EL (cell line): ENCODE measurements around the gene RMC1.
"Not testable (repeated sequence)": the region's sequence is repeated elsewhere in the genome, so short reads cannot be mapped to it uniquely, and the experiment has no call there.

Experiments used
- DNase-seq: peaks from one replicate; pipeline ENCODE4 v3.0.0-alpha.2; 2016

Gene RMC1

GRCh38 chr18:23536204-23536603 is 32.9 kb downstream of the RMC1 start:
- DNase-seq: no peak

DNA sequence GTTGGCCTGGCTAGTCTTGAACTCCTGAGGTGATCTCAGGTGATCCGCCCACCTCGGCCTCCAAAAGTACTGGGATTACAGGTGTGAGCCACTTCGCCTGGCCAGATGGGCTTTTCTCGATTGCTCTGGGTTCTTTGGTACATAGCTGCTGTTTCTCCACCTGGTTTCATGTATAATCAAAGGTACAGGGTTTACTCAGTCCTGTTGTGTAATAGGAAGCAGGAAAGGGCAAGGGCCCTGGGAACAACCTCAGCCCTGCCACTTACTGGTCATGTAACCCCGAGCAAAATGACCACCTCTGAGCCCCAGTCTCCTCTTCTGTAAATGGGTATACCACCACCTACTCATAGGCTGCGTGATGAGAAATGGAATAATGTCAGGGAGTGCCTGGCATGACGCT is 34.0 kb downstream of the RMC1 start:
- no peak for DNase-seq

DNA sequence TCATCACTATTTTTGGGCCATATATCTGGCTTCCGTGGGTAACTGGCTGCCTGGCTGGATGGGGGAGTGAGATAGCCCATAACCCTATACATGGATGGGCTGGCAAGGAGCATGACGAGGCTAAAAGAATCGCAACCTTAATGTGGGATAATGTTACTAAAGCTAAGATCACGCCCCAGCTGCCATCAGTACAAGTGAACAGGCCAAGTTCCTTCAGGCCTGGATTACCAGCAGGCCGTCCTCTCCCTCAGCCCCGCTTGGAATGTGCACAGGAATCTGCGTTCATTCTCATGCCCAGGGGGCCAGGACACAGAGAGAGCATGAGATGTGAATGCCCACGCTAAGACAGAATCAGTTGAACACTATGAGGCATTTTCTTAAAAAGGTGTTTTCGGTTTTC is 34.7 kb downstream of the RMC1 start:
- DNase-seq: no peak

DNA sequence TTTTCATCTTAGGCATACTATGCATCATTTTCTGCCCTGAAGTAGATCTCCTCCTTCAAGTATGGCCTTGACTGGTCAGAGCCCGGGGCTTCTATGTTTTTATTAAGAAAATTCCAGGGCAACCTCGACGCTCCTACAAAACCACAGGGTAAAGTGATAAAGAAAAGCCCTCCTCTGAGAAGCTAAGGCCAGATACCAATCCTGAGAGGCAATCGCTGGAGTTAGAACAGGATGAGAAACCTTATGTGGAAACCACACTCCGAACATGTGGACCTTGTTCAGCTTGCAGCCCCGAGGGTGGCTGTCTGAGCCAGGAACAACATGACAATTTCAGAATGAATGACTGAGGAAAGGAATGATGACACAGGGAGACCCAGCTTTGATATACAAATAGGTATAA is 35.6 kb downstream of the RMC1 start:
- peak; percentile 21 for DNase-seq

- DNase-seq: no peak
Measured at GRCh38 chr18:23539296-23539695, 36.0 kb downstream of the RMC1 start.

DNA sequence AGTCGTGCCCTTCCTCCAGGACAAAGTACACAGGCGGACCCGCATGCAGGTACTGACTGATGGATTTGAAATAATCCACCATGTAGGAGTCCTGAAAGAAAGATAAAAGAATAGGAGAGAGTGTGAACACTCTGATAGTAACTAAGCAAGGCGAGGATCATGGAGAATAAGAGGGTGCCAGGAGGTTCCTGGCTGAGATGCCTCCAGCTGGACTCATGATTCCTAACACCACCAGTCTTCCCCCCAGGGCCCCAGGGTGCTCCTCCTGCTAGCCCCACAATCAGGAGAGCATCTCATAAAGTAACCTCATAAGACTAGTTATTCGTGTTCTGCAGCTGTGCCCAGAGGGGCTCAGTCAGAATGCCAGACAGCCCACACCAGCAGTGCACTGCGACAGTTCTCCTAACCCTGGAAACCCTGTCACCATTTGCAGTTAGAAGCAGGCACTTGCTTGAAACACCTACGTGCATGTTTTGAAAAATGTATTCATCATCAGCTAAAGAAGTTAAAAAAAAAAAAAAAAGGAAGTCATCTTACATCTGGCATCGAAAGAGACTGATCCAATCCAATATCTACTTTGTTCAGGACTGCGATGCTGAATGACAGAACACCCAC is 36.7 kb downstream of the RMC1 start:
- no peak for DNase-seq

DNA sequence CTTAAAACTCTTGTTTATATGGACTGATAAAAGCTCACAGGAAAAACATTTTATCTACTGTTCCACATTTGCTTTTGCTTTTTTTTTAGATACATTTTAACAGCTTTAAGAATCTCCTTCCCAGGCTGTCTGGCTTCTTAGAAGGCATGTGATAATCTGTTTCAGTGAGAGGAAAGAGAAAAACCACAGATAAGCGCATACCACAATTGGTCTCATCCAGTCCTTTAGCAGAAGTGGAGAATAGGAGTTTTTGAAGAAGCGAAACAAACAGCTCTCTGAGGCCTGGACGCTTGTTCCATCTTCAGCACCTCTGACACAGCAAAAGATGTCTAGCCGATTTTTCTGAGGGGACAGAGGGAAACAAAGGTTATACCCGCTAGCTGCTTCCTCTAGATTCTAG is 37.6 kb downstream of the RMC1 start:
- DNase-seq: no peak

DNA sequence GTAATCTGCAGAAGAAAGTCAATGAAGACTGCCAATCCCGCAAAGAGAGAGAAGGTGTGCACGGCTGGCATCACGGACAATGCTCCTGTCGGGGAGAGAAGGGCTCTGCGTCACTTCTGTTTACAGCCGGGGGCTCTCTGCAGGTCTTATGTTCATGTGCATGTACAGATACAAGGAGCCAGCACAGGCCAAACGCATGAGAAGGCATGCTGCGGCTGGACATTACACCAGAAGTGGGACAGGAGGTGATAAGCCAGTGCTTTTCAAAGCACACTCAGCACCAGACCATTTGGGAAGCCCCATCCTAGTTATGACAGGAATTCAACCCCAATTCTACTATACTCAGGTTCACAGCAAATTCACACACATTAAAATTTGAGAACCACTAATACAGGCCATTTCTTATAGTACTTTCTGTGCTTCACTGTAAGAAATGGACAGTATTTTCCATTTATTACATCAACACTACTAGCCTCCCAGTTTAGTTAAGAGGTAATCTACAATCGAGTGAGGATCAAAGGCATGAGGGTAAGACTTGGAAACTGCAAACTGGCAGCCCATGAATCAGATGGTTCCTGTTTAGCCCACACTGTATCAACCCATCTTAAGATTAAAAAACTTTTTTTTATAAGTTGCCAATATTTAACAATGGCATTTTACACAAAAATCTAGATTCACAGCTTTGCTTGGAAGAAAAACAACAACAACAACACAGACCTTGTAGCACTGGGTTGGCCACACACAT is 38.2 kb downstream of the RMC1 start:
- no peak for DNase-seq

DNA sequence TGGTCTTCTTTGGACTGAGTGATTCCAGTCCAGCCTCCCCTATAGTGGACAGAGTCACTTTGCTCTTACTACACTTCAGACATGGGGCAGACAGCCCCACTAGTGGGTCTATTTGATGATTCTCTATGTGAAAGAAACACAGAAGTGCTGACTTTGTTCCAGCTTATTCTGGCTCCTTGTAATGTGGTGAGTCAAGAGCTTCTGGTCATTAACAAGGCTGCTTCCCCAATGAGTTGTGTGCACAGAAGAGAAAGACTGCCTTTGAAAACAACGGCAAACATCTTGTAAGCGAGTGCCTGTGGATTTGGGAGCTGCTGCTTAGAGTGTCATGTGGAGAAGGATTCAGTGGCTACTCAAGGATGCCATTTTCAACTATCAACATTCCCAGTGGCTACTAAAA is 39.1 kb downstream of the RMC1 start:
- no peak for DNase-seq

GRCh38 chr18:23545247-23545789 is 42.0 kb downstream of the RMC1 start:
- no peak for DNase-seq

GRCh38 chr18:23547306-23547705 is 44.0 kb downstream of the RMC1 start:
- no peak for DNase-seq

GRCh38 chr18:23547846-23548245 is 44.5 kb downstream of the RMC1 start:
- peak; percentile 33 for DNase-seq

DNA sequence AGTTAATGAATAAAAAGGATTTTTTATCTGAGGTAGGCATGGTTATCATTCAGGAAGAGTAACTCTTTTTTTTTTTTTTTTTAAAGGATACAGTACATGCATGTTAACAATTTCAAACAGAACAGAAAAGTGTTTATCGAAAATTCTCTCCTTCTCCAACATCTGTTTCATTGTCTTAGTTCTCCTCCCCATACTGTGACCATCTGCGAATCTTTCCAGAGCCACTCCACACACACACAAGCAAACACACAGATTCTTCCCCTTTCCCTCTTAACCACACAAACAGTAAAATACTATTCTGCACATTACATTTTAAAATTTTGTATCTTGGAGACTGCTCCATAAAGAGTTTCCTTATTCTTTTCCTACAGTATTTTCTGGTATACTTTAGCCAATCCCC is 45.0 kb downstream of the RMC1 start:
- no peak for DNase-seq

- DNase-seq: no peak
Measured at GRCh38 chr18:23548719-23549118, 45.4 kb downstream of the RMC1 start.

DNA sequence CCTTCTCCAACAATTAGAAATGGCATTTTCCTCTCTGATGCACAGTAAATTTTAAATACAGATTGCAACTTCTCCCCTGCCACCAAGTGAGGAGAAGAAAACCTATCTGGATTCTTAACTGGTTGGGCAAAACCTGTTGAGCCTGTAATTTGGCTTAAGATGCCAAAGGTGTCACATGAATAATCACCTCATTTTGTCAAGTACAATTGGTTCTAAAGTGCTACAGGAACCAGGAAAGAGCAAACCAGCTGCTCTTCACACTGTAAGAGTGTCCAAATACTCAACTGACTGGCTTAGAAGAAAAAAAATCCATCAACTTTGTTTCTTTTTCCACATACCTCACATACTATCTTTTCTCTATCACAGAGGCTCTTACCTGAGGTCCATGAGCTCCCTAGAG is 47.6 kb downstream of the RMC1 start:
- DNase-seq: no peak

- no peak for DNase-seq
Measured at GRCh38 chr18:23551978-23552377, 48.7 kb downstream of the RMC1 start.

DNA sequence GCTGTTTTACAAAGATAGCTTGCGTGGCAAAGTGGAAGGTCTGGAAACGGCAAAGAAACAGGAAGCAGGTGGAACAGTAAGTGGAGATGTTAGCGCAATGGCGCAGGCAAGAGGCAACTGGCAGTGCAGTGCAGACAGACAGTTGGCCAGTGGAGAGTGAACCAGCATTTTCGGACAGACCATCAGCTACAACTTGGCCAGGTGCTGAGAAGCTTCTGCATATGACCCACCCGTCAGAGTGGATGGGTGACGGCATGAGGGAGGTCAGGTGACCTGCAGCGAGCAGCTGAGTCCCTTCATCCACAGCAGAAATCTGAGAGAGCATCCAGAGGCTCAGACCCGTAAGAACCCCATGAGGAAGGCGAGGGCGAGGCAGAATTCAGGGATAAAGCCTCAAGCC is 49.2 kb downstream of the RMC1 start:
- no peak for DNase-seq

DNA sequence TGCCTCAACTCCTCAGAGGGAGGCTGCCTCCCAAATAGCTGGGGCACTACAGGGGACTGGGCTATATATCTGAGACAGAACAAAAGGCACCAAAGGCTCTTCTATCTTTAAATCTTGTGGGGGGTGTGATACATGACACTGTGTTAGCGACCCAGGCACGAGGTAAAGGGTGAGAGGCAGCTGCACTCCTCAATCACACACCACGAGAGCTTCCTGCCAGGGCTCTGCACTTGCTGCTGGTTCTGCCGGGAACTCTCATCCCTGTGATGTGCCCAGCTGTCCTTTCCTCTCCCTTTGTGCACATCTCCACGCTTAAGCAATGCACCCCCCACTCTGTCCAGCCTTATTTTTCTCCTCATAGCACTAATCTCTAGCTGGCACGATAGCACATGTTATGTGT is 50.6 kb downstream of the RMC1 start:
- no peak for DNase-seq

DNA sequence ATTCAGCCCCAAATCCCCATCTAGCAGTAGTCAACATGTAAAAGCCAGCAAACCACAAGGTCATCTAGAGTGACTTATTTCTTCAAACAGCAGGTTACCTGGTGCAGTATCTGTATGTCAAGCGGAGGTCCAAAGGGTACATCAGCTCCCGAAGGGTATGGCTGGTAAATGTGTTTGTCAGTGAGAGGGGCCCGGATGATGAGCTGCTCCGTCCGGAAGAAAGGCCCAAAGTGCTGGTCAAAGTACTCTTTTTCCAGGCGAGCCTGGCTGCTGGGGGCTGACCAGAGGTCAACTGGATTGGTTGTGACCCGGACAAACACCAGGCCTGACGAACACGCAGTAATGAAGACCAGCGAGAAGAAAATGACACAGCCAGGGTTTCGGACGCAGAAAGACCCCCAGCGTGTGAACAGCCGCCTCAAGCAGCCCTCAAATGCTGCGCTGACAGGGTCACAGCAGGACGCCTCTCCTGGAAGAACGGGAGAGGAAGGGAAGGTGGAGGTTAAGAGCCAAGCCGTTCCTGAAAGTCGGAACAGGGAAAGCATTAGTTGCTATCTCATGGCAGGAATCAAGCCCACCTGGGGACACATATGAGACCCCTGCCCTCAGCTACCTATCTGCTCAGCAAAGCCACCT is 53.0 kb downstream of the RMC1 start:
- DNase-seq: no peak

GRCh38 chr18:23557511-23557910 is 54.2 kb downstream of the RMC1 start:
- DNase-seq: not testable (repeated sequence)

DNA sequence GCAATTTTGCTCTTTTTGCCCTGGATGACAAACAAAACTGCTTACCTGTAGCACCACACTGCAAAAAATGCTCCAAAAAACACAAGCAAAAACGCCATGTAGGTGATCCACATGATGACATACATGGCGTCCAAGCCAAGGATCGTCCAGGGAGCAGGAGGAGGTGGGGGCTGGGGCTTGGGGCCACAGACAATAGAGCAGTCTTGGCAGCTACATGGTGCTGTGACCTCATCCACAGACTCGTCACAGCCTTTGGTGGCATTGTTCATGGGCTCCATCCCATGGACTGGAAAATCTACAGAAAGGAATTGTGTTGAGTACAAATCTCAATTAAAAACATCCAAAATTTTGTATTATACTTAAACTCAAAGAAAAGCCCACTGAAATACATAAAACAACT is 56.9 kb downstream of the RMC1 start:
- no peak for DNase-seq

GRCh38 chr18:23563377-23564043 is 60.2 kb downstream of the RMC1 start:
- peak; percentile 70 for DNase-seq

GRCh38 chr18:23565916-23566547 is 62.7 kb downstream of the RMC1 start:
- DNase-seq: no peak
